GM19452 (cell line): ENCODE data around the gene M1AP.

ENCODE experiments used
- ATAC-seq: cut with Tn5 transposase; IDR thresholded peaks from one replicate; pipeline ENCODE4 v1.9.1; 2021; ENCODE audit not compliant: unreplicated experiment

M1AP gene, protein sequence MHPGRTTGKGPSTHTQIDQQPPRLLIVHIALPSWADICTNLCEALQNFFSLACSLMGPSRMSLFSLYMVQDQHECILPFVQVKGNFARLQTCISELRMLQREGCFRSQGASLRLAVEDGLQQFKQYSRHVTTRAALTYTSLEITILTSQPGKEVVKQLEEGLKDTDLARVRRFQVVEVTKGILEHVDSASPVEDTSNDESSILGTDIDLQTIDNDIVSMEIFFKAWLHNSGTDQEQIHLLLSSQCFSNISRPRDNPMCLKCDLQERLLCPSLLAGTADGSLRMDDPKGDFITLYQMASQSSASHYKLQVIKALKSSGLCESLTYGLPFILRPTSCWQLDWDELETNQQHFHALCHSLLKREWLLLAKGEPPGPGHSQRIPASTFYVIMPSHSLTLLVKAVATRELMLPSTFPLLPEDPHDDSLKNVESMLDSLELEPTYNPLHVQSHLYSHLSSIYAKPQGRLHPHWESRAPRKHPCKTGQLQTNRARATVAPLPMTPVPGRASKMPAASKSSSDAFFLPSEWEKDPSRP

DNA sequence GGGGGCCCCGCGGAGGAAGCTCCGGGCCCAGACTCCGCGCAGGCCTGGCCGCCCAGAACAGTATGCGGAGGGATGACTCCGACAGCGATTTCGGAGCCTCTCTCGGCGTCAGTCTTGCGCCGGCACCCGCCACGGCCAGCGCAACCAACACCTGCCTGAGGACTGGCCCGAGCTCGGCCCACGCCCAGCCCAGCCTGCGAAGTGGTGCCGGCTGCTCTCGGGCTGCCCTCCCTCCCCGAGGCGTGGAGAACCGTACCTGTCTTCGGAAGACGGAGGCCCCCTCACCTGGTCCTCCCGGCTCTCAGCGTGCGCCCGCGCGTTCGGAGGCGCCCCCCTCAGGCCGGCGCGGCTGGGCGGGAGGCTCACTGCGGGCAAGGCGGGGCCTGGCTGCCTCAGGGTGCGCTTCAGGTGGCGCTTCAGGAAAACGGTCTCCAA is at the start of gene M1AP:
M1AP (minus strand) TSS at position 322 of the 435 bp plus-strand sequence. CDS start 8,055 bp downstream, outside the sequence.
- no peak for ATAC-seq

DNA sequence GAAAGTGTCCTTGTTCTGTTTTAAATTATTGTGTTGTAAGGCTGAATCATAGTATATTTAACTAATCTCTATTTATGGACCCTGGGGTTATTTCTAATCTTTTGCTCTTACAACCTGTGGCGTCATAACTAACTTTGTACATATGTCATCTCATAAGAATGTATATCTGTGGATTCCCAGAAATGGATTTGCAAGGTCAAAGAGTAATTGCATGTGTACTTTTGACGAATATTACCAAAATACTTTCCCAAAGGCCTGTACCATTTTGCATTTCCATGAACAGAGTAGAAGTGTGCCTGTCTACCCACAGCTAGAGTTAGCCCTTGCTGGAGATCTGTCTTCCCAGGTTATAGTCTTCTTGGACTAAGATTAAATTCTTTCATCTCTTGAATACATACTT is 48.7 kb upstream of the M1AP start:
- ATAC-seq, result no peak

DNA sequence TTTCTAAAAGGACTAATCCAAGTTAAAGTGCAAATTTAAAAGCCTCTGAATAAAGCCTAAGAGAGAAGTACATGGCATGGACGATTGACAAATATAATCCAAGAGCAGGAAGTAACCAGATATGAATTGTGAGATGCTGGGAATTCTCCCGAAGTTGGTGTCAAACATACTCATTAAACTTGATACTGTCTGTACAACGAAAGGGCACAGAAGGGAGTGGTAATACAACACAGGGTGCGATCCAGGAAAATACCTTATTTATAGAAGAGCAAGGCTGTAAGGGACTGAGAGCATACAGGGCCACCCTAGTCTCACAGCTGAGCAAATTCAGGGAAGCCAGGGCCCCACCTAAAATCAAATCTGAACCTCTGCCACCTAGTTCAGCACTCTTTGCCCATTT is 47.5 kb upstream of the M1AP start:
- ATAC-seq, result no peak

DNA sequence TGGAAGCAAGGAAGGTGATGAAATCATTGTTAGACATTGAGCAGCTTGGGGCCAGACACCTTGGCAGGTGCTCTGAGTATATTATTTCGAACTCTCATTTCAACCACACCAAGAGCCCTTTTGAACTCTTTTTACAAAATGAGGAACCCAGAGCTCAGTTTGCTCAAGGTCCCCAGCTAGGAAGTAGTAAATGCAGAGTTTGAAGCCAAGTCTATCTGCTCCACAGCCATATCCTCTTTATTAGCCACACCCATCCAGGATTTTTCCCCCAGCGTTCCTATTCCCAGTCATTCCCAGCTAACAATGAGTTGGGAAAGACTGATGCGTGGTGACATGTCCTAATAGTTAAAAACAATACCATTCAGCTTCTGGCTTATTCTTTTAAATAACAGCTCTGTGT is 46.2 kb upstream of the M1AP start:
- ATAC-seq, result no peak

DNA sequence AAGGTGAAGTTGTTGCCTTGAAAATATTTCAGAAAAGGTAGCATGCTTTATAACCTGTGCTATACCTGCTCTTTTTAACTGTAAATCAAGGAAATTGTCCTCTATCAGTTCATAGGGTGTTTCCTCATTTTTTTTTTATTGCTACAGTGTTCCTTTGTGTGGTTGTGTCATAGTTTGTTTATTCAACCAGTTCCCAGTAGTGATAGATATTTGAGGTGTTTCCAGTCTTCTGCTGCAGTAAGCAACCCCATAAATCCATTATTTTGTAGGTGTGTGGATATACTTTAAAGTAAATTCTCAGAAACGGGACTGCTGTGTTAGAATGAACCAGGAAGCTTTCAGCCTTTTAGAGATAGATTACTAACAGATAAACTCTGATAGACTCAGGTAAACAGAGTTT is 45.5 kb upstream of the M1AP start:
- no peak for ATAC-seq

DNA sequence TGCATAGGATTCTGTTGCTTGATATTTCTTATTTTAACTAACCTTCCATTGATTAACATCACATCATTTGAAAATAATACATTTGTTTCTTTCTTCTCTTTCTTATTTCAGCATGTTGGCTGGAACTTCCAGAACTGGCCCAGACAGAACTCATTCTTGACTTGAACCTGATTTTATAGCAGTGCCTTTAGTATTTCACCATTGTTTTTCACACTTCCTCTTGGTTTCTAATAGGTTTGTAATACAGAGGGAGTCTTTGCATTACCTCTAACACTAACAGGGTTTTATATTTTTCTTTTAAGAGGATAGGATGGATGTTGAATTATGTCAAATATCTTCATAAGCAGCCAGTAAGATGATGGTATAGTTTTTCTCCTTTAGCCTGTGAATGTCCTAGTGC is 45.1 kb upstream of the M1AP start:
- no peak for ATAC-seq

DNA sequence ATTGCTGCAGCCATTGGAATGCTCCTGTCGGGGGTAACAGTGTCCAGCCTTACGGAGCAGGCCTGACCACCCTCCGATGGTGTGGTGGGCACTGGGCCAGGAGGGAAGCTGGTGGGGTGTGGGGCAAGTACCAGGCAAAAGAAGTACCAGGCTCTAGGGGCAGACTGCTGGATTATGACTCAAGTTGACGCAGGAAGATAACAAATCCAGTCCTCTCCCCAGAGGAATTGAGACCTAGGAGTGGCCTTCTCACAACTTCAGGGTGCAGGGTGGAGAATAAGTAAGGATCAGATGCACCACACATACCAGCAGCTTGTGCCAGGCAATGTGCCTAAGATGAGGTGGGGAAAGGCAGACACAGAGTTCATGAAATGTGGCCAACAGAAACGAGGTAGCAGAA is 43.8 kb upstream of the M1AP start:
- ATAC-seq, result no peak

DNA sequence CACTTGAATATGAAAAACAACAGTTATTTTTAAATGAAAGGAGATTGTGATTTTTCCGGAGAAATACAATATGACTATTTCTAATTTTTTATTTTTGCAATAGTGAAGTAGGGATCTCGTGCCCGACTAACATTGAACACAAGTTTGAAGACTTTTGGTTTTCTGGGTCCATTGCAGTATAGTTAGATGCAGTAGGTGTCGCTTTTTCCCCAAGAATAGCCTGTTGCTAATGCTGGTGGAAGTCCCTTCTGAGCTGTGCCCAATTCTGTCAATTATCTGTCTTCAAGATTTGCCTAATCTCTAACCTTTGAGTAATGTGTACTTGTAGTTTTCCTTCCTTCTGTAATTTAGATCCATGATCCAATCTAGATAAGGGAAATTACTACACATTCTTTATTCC is 42.4 kb upstream of the M1AP start:
- peak; percentile 78 for ATAC-seq

DNA sequence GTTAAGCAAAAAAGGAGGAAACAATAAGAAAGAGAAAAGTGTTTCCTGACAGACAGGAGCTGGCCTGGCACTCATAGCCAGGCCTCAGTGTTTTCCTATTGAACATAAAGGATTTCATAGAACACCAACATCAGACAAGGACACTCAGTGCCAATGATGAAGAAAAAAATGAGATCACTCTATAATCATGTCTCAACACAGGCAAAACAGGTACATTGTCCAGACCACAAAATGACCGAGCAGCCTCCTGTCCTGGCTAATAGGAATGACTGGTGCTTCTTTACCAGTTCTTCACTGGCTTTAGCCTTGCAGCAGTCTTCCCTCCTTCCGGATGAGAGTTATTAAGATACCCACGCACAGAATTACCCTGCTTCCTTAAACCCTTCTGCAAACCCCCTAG is 41.5 kb upstream of the M1AP start:
- ATAC-seq, result no peak

DNA sequence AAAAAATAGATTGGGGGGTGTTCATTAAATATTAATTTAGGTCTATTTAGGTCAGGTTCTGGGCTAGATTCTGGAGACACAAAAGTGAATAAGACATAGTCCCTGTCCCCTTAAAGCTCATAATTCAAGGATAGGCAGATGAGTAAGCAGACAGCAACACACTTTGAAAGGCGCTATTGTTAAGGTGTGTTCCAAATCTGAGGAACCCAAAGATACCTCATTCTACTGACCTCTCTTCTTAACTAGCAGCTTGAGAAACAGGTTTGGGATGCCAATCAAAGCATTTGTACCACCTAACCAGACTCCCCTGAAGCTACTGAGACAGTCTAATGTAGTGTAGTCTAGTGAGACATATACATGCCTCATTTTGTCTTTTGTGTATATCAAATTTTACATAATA is 40.8 kb upstream of the M1AP start:
- ATAC-seq, result no peak

DNA sequence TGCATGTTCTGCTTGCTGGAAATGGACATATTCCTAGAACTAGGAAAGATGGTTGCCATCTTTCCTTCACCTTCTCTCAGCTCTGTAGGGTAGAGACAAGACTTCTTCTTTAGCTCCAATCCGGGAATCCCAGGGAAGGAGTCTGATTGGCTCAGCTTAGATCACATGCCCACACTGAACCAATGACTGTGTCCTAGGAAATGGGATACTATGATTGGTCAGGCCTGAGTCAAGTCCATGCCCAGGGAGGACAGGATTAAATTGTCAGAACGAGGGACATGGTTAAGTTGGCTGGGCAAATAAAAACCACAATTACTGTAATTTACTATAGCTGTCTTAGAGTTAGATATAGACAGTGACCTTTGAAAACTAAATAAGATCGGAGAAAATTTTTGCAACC is 37.3 kb upstream of the M1AP start:
- ATAC-seq, result no peak

DNA sequence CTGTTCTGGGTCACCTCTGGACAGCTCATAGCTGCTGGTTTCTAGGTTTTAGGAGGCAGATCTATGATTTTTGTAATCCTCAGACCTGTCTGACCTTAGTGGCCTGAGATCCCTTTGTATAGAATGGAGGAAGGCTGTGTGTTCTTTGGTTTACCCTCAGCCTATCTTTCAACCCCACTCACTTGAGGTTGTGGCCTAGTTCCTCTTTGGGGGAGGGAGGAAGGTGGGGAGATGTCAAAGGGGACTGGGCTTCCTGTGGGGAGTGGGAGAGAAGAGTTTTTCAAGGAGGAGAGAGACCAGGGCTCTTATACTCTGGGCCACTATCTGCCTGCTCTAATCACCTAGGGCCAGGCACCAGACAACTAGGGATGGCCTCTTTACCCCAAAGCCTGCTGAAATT is 34.4 kb upstream of the M1AP start:
- no peak for ATAC-seq

DNA sequence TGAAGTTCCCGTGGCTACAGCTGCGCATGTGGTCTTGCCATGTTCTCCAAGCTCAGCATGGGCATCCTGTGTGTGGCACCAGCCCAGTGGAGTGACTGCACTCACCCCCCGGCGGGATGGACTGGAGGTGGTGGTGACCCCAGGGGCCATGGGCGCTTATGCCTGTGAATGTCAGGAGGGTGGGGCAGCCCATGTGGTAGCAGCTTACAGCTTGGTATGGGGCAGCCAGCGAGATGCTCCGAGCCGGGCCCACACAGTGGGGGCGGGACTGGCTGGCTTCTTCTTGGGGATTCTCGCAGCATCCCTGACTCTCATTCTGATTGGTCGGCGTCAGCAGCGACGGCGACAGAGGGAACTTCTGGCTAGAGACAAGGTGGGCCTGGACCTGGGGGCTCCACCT is 31.5 kb upstream of the M1AP start:
- ATAC-seq, result no peak

DNA sequence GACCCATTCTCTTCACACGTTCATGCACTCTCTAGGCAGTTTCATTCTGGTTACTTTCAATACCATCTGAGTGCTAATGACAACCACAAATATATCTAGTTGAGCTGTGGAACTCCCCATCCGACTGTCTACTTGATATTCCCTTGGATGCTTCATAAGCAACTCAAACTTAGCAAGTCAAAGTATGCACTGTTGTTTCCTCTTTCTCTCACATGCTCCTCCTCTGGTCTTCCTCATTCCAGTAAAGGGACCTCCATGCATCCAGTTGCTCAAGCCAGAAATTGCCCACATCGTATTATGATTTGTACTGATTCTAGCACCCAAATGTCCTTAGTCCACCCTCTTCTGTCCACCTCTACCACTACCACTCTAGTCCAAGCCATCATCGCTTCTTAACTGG is 28.2 kb upstream of the M1AP start:
- ATAC-seq, result no peak

DNA sequence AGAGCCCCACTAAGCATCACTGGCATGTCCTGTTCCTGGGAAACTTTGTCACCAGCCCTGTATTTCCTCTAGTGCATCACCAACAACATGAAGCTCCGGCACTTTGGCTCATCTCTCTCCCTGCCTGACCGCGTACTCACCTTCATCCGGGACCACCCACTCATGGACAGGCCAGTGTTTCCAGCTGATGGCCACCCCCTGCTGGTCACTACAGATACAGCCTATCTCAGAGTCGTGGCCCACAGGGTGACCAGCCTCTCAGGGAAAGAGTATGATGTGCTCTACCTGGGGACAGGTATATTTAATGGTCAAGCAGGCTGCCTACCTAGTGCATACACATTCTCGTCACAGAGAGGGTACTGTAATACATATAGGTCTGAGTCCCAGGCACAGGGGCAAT is 27.0 kb upstream of the M1AP start:
- ATAC-seq, result no peak

DNA sequence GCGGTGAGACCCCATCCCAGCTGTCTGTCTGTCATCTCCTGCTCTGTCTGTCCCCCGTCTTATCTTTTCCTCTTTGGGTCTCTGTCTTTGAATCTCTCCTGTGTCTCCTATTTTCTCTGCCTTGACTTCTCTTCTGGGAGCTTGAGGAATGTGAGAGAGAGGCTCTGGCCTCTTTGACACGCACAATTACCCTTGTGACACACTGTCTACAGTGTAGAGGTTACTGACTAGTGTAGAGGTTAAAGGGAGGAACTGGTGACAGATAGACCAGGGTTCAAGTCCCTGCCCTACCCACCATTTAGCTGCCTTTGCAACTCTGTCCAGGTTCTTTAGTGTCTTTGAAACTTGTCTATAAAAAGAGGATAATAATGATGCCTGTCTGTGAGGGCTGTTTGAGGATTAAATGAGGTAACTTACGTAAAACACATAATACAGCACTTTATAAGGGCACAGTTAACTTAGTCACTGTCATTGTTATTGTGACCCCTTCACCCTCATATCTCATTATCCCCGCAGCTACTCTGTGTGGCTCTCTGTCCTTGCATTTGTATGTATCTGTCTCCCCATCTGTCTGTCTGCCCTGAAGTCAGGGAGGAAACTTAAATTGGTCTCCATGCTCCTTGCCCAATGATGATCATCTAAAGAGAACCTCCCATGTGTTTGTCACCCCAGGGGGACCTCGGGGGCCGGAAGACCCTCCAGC is 25.8 kb upstream of the M1AP start:
- no peak for ATAC-seq

DNA sequence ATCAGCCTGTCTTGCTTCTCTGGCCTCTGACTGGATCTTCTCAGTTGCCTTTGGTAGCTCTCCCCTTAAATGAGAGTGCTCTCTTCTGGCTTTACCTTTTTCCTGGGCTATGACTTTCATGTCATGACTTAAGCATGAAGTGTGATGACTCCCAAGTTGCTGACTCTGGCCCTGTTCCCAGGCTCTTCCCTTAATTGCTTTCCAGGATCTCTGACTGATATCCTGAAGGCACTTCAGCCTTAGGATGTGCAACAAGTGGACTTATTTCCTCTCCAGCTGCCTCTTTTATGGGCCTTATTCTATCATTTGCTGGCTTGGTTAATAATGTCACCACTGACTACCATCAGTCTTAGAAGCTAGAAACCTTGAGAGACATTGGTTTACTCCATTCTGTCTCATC is 23.3 kb upstream of the M1AP start:
- no peak for ATAC-seq

DNA sequence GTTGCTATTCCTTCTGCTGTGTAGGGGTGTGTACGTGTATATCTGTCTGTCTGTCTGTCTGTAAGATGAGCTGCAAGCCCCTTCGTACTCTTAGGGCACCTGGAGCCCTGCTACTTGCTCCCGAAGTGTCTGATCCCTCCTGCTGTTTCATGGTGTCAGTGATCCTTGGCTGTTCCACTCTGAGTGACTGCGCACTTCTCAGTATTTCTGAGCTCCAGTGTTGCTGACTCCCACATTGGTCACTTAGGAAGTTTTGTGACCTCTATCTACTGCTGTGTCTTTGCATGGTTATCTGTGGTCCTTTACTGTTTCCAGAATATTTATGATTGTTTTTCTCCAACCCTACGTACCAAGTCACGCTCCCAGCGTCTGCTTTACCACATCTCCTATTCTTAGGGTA is 22.1 kb upstream of the M1AP start:
- ATAC-seq, result no peak

DNA sequence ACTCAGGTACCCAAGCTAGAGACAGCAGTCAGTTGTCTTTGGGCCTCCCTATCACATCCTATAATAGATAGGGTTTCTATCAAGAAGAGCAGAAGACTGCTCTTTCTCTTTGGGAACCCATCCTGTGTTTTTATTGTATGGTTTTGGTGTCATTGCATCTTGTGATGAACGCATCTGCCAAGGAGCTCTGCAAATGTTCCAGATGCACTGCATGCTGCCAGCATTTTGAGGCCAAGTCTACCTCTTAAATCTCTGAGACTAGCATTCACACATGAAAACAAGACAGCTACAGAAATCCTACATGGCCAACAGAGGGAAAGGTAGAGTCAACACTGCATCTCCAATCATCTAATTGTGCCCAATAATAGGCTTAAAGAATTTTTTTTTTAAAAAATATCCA is 20.0 kb upstream of the M1AP start:
- no peak for ATAC-seq

DNA sequence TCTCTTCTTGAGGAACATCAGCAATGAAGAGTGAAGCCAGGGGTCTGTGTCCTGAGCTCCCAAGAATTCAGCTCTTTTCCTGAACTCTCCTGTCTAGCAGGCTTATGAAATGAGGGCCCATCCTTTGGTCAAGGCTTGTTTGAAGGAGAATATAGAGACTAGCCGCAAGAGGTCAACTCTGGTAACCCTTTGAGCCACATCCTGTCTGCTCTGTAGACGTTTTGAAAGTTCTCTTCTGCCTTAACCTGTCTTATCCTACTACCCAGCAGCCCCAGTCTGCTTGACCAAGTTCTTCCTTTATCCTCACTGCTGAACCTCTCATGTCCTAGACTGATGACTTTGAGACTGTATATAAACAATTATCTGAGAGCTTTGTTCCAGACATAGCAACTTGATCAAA is 11.3 kb upstream of the M1AP start:
- no peak for ATAC-seq

DNA sequence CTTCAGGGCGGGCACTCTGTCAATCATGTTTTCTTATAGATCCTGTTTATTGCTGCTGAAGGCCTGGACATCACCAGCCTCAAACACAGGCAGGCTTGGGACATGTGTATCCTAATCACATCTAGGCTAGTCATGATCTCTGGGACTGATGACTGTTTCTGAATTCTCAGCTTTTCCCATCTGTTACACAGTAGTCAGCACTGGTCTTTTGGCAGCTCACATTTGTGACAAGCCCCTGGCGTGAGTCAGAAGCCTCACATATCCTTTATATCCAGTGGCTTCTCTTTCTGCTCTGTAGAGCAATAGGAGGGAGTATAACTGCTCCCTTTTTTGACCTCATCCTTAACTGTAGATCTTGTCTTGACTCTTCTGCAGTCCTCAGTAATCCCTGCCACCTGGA is 10.4 kb upstream of the M1AP start:
- ATAC-seq, result no peak

DNA sequence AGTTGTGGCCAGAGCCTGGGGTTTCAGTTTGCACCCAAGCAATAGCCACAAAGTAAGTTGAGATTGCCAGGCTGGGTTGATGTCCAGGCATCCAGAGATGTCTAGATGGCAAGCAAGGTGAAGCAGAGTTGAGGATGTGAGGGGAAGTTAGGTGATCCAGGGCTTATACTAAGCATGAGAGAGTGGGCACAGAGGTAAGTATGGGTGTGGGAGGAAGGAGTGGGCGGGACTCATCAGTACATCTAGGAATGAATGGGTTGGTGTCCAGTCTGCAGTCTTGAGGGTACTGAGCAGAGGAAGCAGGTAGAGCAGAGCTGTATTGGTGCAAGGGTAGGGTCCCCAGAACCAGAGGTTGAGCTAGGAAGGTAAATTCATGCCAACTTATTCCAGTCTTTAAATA is 7.4 kb upstream of the M1AP start:
- no peak for ATAC-seq
